ENCODE results near the gene HEBP2.

DNA sequence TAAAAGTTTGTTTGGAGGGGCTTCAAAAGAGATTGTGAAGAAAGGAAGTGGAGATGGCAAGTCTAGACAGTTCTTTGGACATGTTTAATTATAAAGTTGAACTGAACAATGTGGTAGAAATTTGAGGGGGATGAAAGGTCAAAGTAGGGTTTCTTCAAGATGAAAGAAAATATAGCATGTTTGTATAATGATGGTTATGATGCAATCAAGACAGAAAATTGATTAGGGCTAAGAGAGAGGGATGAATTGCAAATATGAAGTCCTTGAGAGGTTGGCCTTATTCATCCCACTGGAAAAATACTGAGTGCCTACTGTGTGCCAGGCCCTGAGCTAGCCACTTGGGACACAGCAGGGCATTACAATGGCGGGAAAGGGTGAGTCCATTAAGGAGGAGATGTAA lies 57.6 kb downstream of the HEBP2 start:
- no peak for TF ChIP-seq CTCF (IDR thresholded peaks at IDR 0.05)
- TF ChIP-seq POLR2A (IDR thresholded peaks at IDR 0.05) = no peak
